GM20431 (cell line): ENCODE data around the gene SUFU.

Experiments used
- in situ Hi-C: fragments of 300-500 bp; cut with MseI, MboI; formaldehyde crosslinking; loops from one replicate; pipeline ENCODE4 v1.15.0; 2020; ENCODE audit warnings: low sequenced_read_pairs; ENCODE audit not compliant: unreplicated experiment

The SUFU gene

GRCh38 chr10:102540023-102540422, 36.3 kb downstream of the SUFU start:
- in situ Hi-C loops = no loop called here

- in situ Hi-C loops = no loop called here
Observed at GRCh38 chr10:102542800-102543418, 39.1 kb downstream of the SUFU start.

GRCh38 chr10:102545265-102545871, 41.6 kb downstream of the SUFU start:
- in situ Hi-C loops = no loop called here

- in situ Hi-C loops = no loop called here
Observed at GRCh38 chr10:102545997-102546396, 42.2 kb downstream of the SUFU start.

GRCh38 chr10:102546606-102547320, 43.0 kb downstream of the SUFU start:
- in situ Hi-C loops = no loop called here

- in situ Hi-C loops = no loop called here
Observed at GRCh38 chr10:102549549-102549948, 45.8 kb downstream of the SUFU start.

- in situ Hi-C loops = no loop called here
Observed at GRCh38 chr10:102550636-102551210, 47.0 kb downstream of the SUFU start.

GRCh38 chr10:102552533-102552932, 48.8 kb downstream of the SUFU start:
- in situ Hi-C loops = no loop called here

GRCh38 chr10:102553771-102554170, 50.0 kb downstream of the SUFU start:
- in situ Hi-C loops = no loop called here

GRCh38 chr10:102554531-102554930, 50.8 kb downstream of the SUFU start:
- in situ Hi-C loops = no loop called here

GRCh38 chr10:102555781-102556328, 52.1 kb downstream of the SUFU start:
- in situ Hi-C loops = no loop called here

GRCh38 chr10:102557569-102557968, 53.8 kb downstream of the SUFU start:
- in situ Hi-C loops = no loop called here

GRCh38 chr10:102559764-102560163, 56.0 kb downstream of the SUFU start:
- in situ Hi-C loops = no loop called here

GRCh38 chr10:102564209-102564834, 60.5 kb downstream of the SUFU start:
- in situ Hi-C loops = no loop called here

GRCh38 chr10:102565793-102566192, 62.0 kb downstream of the SUFU start:
- in situ Hi-C loops = no loop called here

GRCh38 chr10:102578782-102579181, 75.0 kb downstream of the SUFU start:
- in situ Hi-C loops = loop anchor here (5.0 to 25.0 kb wide), 2 partner anchors 66 to 341 kb away; partner anchors contain the start of genes ELOVL3, GBF1 and PITX3

GRCh38 chr10:102579328-102579727, 75.6 kb downstream of the SUFU start:
- in situ Hi-C loops = loop anchor here (5.0 to 25.0 kb wide), 2 partner anchors 67 to 342 kb away; partner anchors contain the start of genes ELOVL3, GBF1 and PITX3

- in situ Hi-C loops = loop anchor here (25.0 kb wide), 1 partner anchor 343 kb away; the partner anchor contains the start of genes ELOVL3, GBF1 and PITX3
Observed at GRCh38 chr10:102580230-102580629, 76.5 kb downstream of the SUFU start.

GRCh38 chr10:102581401-102581800, 77.6 kb downstream of the SUFU start:
- in situ Hi-C loops = loop anchor here (25.0 kb wide), 1 partner anchor 344 kb away; the partner anchor contains the start of genes ELOVL3, GBF1 and PITX3
